Small intestine (tissue), 7 donors: ENCODE results near the gene PIGL. TPM values are rescaled to one million over a fixed set of nuclear protein-coding genes. Genes with fewer than 3 reads are reported as not detected.
"Not testable (repeated sequence)": the region's sequence is repeated elsewhere in the genome, so short reads cannot be mapped to it uniquely, and the experiment has no call there.

Source experiments
- DNase-seq, 2 donors: peaks; one replicate each; pipeline versions ENCODE4 v3.0.0 to v3.0.0-alpha.2; 2013
- FAIRE-seq: peaks from 2 replicates; lab custom pipeline; 2012; peaks lifted over from hg19 to GRCh38; lab: Jason Lieb, UNC
- H3K27ac ChIP-seq, 3 donors: one replicate each; pipeline ENCODE4 v1.5.1; 2013; ENCODE audit warnings: low read length in 2 of 3, mild to moderate bottlenecking in 2 of 3, control low read depth in 1 of 3, inconsistent platforms in 1 of 3, low read depth in 1 of 3, moderate library complexity in 1 of 3
- H3K27me3 ChIP-seq, 3 donors: one replicate each; pipeline ENCODE4 v1.6.1; 2013; ENCODE audit warnings: low read length in 3 of 3, inconsistent platforms in 1 of 3; ENCODE audit not compliant: control insufficient read depth in 3 of 3, insufficient read depth in 3 of 3
- H3K36me3 ChIP-seq, 3 donors: one replicate each; pipeline ENCODE4 v1.6.1; 2013; ENCODE audit warnings: low read length in 3 of 3, inconsistent platforms in 1 of 3, low read depth in 1 of 3, mild to moderate bottlenecking in 1 of 3, moderate library complexity in 1 of 3; ENCODE audit not compliant: control insufficient read depth in 3 of 3, insufficient read depth in 2 of 3
- H3K4me1 ChIP-seq, 3 donors: one replicate each; pipeline ENCODE4 v1.6.1; 2013; ENCODE audit warnings: low read length in 2 of 3, inconsistent platforms in 1 of 3, low read depth in 1 of 3, mild to moderate bottlenecking in 1 of 3, moderate library complexity in 1 of 3; ENCODE audit not compliant: control insufficient read depth in 3 of 3, insufficient read depth in 2 of 3
- H3K4me3 ChIP-seq, 3 donors: one replicate each; pipeline ENCODE4 v1.5.1; 2013; ENCODE audit warnings: low read length in 3 of 3, control low read depth in 1 of 3, inconsistent platforms in 1 of 3, low read depth in 1 of 3, mild to moderate bottlenecking in 1 of 3, moderate library complexity in 1 of 3
- H3K9me3 ChIP-seq, 2 donors: one replicate each; pipeline ENCODE4 v1.6.1; 2013; ENCODE audit warnings: low read depth in 1 of 2, low read length in 1 of 2; ENCODE audit not compliant: control insufficient read depth in 2 of 2, insufficient read depth in 1 of 2
- WGBS, 3 donors: extraction: QIAGEN DNeasy Blood & Tissue Kit; methylation state at CpG; one replicate each; pipeline ENCODE4 v1.1.7; 2013; 5-methylcytosine and 5-hydroxymethylcytosine counted together
- polyA plus RNA-seq, 4 donors: library from polyadenylated mRNA; stranded (reverse) in 3 of 4; unstranded in 1 of 4; fragments of 200-250 nt in 3 of 4; fragments of 120-200 nt in 1 of 4; gene quantifications; one replicate each; pipeline versions ENCODE4 v1.2.1 to v1.2.3, GENCODE V29; 2013
- donor health status: healthy with polysubstance abuse.
- donor health status: control.
- donor health status: control.
- donor health status: Bipolar disorder and iron deficiency.
- donor health status: healthy.

The PIGL gene
- polyA plus RNA-seq, 4 donors: 19.0 to 43.1 (median 25.9) TPM

DNA sequence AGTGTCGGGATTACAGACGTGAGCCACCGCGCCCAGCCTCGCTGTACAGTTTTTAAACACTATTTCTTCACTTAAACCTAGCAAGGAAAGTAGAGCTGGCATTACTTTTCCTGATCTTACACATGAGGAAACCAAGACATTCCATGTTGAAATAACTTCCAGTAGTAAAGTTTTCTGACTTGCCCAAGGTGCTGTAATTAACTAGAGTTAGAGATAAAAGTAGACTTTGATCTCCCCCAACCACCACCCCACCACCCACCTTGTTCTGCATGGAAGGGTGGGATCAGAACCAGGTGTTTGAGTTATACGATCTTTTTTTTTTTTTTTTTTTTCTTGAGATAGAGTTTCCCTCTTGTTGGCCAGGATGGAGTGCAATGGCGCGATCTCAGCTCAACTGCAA, 89.2 kb downstream of the PIGL start:
- 59 to 76% (median 70%) methylated on average over 8 of the region's 8 CpGs for WGBS, 3 donors
- no peak for FAIRE-seq

DNA sequence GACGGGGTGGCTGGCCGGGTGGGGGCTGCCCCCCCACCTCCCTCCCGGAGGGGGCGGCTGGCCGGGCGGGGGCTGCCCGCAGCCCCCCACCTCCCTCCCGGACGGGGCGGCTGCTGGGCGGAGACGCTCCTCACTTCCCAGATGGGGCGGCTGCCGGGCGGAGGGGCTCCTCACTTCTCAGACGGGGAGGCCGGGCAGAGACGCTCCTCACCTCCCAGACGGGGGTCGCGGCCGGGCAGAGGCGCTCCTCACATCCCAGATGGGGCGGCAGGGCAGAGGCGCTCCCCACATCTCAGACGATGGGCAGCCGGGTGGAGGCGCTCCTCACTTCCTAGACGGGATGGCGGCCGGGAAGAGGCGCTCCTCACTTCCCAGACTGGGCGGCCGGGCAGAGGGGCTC, 95.1 kb downstream of the PIGL start:
- H3K27me3 ChIP-seq, H3K27ac ChIP-seq, H3K4me3 ChIP-seq, FAIRE-seq, DNase-seq, H3K9me3 ChIP-seq: not testable (repeated sequence)
- H3K36me3 ChIP-seq: peaks cover 0 to 35% (median 4%) of the 10 kb centered on the region in 3 donors
- 94 to 98% (median 96%) methylated on average over 22 to 34 of the region's 34 CpGs for WGBS, 3 donors
- H3K4me1 ChIP-seq: peaks cover 2 to 22% (median 12%) of the 10 kb centered on the region in 3 donors

More for the DNA sequence above, 89.2 kb downstream of the PIGL start:
- Histone ChIP-seq H3K27ac (peak overlapping the region in 1 of 3 donors; percentile 60), H3K9me3 (no peaks in the 10 kb centered on the region), H3K27me3 (no peaks in the 10 kb centered on the region), H3K4me1 (peaks cover 0 to 33% (median 3%) of the 10 kb centered on the region in 3 donors), H3K4me3 (no peak overlapping the region), H3K36me3 (peaks cover 0 to 43% (median 2%) of the 10 kb centered on the region in 3 donors)
- peak in 1 of 2 donors; percentile 63 for DNase-seq

DNA sequence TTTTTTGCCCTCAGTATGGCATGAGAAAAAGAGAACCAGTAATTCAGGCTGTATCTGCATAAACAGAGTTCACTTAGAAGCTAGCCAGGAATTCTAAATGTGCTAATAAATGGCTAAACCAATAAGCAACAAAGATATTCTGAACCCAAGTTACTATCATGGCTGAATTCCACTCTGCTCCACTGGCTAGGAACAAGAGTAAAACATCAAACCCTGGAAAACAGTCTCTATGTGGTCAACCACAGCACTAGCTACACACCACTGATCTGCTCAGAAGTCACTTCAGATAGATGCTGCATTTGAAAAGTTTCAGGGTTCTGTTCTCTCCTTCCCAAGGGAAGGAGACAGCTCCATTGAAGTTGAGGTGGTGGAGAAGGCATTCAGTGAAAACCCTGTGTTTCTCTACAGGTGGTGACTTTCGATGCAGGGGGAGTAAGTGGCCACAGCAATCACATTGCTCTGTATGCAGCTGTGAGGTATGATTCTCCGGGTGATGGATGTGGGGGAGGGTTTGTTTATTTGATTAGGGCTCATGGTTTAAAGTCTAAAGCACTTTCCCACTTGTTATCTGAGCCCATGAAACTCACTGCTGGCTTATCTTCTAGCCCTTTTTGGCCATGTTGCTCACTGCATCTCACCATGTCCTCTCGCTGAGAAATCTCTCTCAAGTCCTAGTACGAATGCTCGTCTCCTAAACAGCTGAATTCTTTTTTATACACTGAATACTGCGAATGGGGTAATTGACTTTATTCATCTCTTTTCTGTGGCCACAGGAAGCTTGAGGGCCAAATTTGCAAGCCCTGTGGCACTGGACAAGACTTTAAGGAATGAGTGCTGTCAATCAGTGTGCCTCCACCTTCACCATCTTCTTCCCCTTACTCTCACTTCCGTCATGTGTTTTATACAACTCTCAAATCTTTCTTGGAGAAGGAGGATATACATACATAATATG, 96.4 kb downstream of the PIGL start:
- peaks cover 2 to 19% (median 9%) of the 10 kb centered on the region in 3 donors for H3K4me1 ChIP-seq
- H3K27ac ChIP-seq: peak overlapping the region; percentile 13 to 73 (median 59)
- no peak overlapping the region for H3K4me3 ChIP-seq
- FAIRE-seq: no peak
- H3K36me3 ChIP-seq: peaks cover 0 to 39% (median 4%) of the 10 kb centered on the region in 3 donors
- peaks cover 0 to 1% of the 10 kb centered on the region in 2 donors for H3K9me3 ChIP-seq
- DNase-seq: peak; percentile 86 to 92
- no peaks in the 10 kb centered on the region for H3K27me3 ChIP-seq
- 18 to 58% (median 28%) methylated on average over 7 of the region's 7 CpGs for WGBS, 3 donors

- peaks cover 0 to 41% (median 4%) of the 10 kb centered on the region in 3 donors for H3K36me3 ChIP-seq
- H3K27me3 ChIP-seq: no peaks in the 10 kb centered on the region
- no peak for DNase-seq
- H3K4me3 ChIP-seq: no peak overlapping the region
- no peak for FAIRE-seq
- H3K27ac ChIP-seq: no peak overlapping the region
- H3K4me1 ChIP-seq: peaks cover 2 to 19% (median 9%) of the 10 kb centered on the region in 3 donors
- H3K9me3 ChIP-seq: peaks cover 0 to 1% of the 10 kb centered on the region in 2 donors
These were observed 97.2 kb downstream of the PIGL start for GRCh38 chr17:16314189-16314588.

GRCh38 chr17:16314859-16315258, 97.8 kb downstream of the PIGL start:
- Histone ChIP-seq H3K27ac (no peak overlapping the region), H3K27me3 (no peaks in the 10 kb centered on the region), H3K4me1 (peaks cover 2 to 19% (median 9%) of the 10 kb centered on the region in 3 donors), H3K4me3 (no peak overlapping the region), H3K9me3 (peaks cover 0 to 1% of the 10 kb centered on the region in 2 donors), H3K36me3 (peaks cover 0 to 48% (median 4%) of the 10 kb centered on the region in 3 donors)
- WGBS, 3 donors: 94 to 98% (median 96%) methylated on average over 3 of the region's 3 CpGs
- DNase-seq: no peak
- FAIRE-seq: no peak

DNA sequence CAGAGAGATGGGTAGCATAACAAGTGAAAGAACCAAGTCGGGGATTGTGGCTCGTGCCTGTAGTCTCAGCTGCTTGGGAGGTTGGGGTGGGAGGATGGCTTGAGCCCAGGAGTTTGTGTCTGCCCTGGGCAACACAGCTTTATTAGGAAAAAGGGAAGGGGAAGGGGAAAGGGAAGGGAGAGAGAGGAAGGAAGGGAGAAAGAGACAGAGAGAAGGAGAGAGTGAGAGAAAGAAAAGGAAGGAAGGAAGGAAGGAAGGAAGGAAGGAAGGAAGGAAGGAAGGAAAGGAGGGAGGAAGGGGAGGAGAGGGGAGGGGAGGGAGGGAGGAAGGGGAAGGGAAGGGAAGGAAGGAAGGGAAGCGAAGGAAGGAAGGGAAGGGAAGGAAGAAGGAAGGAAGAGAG, 103.0 kb downstream of the PIGL start:
- H3K27me3 ChIP-seq: no peaks in the 10 kb centered on the region
- H3K9me3 ChIP-seq: peaks cover 0 to 1% of the 10 kb centered on the region in 2 donors
- no peak overlapping the region for H3K4me3 ChIP-seq
- peaks cover 0 to 2% (median 0%) of the 10 kb centered on the region in 3 donors for H3K4me1 ChIP-seq
- peaks cover 0 to 64% (median 2%) of the 10 kb centered on the region in 3 donors for H3K36me3 ChIP-seq
- no peak for DNase-seq
- no peak for FAIRE-seq
- WGBS, 3 donors: 62 to 95% (median 83%) methylated on average over 3 of the region's 3 CpGs
- no peak overlapping the region for H3K27ac ChIP-seq

GRCh38 chr17:16322636-16323035, 105.6 kb downstream of the PIGL start:
- Histone ChIP-seq H3K36me3 (peaks cover 0 to 61% (median 3%) of the 10 kb centered on the region in 3 donors), H3K4me3 (no peak overlapping the region), H3K4me1 (peaks cover 0 to 3% (median 0%) of the 10 kb centered on the region in 3 donors), H3K27me3 (no peaks in the 10 kb centered on the region), H3K27ac (no peak overlapping the region), H3K9me3 (no peaks in the 10 kb centered on the region)
- FAIRE-seq (no peak), DNase-seq (no peak)
- WGBS, 3 donors: 85 to 100% (median 98%) methylated on average over 3 of the region's 3 CpGs

- peaks cover 0 to 45% (median 3%) of the 10 kb centered on the region in 3 donors for H3K36me3 ChIP-seq
- no peak overlapping the region for H3K27ac ChIP-seq
- no peak for FAIRE-seq
These were observed 109.0 kb downstream of the PIGL start for GRCh38 chr17:16325964-16326363.

More at GRCh38 chr17:16325964-16326363, 109.0 kb downstream of the PIGL start:
- Histone ChIP-seq H3K4me3 (no peak overlapping the region), H3K9me3 (no peaks in the 10 kb centered on the region), H3K27me3 (no peaks in the 10 kb centered on the region), H3K4me1 (peaks cover 0 to 15% (median 2%) of the 10 kb centered on the region in 3 donors)
- 85 to 100% (median 93%) methylated on average over 1 of the region's 1 CpG for WGBS, 3 donors
- no peak for DNase-seq
